ENCODE measurements around the gene LSMEM2. TPM values are rescaled to one million over a fixed set of nuclear protein-coding genes. Genes with fewer than 3 reads are reported as not detected.

The LSMEM2 gene
- polyA plus RNA-seq, 1 donor (not counting 4 experiments of a cell fraction or from before 2014, with no cell fraction given) = not detected

DNA sequence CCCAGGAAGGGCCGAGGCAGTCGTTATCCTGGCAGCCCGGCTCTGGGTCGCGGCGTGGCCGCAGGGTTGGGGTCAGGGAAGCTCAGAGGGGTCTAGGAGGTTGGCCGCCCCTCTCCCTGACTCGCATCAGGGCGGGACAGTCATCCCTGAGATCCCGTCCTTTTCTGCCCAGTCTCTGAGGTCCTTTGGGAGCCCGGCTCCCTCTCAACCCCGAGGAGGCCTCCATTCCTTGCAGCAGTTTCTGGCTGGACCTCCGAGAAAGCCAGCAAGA, 43.2 kb downstream of the LSMEM2 start:
- no peak for DNase-seq (ENCODE audit: low read depth, low spot score)

DNA sequence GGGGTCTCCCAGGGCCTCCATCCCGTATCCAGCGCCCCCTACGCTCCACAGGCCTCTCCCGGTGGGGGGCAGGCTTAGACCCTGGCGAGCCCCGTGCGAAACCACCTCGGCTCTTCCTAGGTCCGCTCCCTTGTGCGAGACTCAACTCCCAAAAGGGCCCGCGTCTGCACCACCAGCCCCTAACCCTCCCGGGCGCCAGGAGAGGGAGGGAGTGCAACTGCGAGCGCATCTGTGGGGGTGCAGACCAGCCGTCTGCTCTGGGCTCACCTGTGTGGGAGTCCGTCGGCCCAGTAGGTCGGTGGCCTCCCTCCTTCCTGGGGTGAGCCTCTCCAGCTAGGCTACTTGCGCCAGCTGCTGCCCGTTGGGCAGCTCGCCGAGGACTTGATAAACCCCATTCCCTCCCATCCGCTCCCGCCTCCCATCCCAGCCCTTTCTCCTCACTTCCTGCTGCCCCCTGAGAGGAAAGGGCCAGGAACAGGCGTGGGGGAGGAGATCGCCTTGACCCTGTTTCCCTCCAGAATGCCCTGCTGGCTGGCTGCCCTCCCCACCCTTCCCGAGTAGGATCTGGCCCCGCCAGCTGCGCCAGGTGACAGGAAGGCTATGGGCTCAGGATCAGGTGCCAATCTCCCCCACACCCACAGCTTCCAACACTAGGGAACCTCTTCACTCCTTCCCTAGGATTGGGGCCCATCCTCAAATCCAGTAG, 43.7 kb downstream of the LSMEM2 start, which contains the start of gene HYAL2:
Gene HYAL2 (minus strand): TSS at position 360 of the 706 bp plus-strand sequence. CDS start 2,256 bp downstream, outside the sequence.
- DNase-seq (ENCODE audit: low read depth, low spot score) = no peak
- dilution Hi-C loops (cut with MboI; ENCODE audit: extremely low pct_ligation_motif_present, low sequenced_read_pairs) = no loop called here
- Histone ChIP-seq H4K20me1 (ENCODE audit: control insufficient read depth, extremely low read depth, insufficient read depth, low read length) (no peaks in the 10 kb centered on the region), H3K9ac (ENCODE audit: control insufficient read depth, extremely low read depth, insufficient read depth, low read length) (peak within 1 kb of the TSS; percentile 98), H3K27ac (ENCODE audit: control insufficient read depth, insufficient read depth, low read length) (peak within 1 kb of the TSS; percentile 99), H2AFZ (ENCODE audit: control insufficient read depth, low read length) (peak within 1 kb of the TSS; percentile 96), H3K9me1 (ENCODE audit: control insufficient read depth, extremely low read depth, insufficient read depth, low read length) (peaks cover 3% of the 10 kb centered on the region), H3K4me1 (ENCODE audit: control insufficient read depth, extremely low read depth, insufficient read depth, low read length) (peaks cover 38% of the 10 kb centered on the region), H3K4me3 (ENCODE audit: control insufficient read depth in 2 of 3, extremely low read depth in 1 of 3, insufficient read depth in 2 of 3, low read depth in 1 of 3, low read length in 3 of 3) (peak within 1 kb of the TSS; percentile 52 to 89 (median 84)), H3K27me3 (ENCODE audit: control insufficient read depth, extremely low read depth, insufficient read depth, low read length) (no peaks in the 10 kb centered on the region), H3K4me2 (ENCODE audit: control insufficient read depth, extremely low read depth, insufficient read depth, low read depth, low read length) (peak within 1 kb of the TSS; percentile 99), H3K79me2 (ENCODE audit: control insufficient read depth, insufficient read depth, low read length) (peaks cover 48% of the 10 kb centered on the region), H3K36me3 (ENCODE audit: control insufficient read depth in 2 of 2, extremely low read depth in 1 of 2, insufficient read depth in 2 of 2, low read length in 2 of 2) (peaks cover 22 to 31% of the 10 kb centered on the region in 2 experiments), H3K9me3 (ENCODE audit: control insufficient read depth, low read depth, low read length) (no peaks in the 10 kb centered on the region)
- no peak for FAIRE-seq
- TF ChIP-seq, protein P1, sequence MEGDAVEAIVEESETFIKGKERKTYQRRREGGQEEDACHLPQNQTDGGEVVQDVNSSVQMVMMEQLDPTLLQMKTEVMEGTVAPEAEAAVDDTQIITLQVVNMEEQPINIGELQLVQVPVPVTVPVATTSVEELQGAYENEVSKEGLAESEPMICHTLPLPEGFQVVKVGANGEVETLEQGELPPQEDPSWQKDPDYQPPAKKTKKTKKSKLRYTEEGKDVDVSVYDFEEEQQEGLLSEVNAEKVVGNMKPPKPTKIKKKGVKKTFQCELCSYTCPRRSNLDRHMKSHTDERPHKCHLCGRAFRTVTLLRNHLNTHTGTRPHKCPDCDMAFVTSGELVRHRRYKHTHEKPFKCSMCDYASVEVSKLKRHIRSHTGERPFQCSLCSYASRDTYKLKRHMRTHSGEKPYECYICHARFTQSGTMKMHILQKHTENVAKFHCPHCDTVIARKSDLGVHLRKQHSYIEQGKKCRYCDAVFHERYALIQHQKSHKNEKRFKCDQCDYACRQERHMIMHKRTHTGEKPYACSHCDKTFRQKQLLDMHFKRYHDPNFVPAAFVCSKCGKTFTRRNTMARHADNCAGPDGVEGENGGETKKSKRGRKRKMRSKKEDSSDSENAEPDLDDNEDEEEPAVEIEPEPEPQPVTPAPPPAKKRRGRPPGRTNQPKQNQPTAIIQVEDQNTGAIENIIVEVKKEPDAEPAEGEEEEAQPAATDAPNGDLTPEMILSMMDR (optimal IDR thresholded peaks at IDR 0.05 in 1 of 3, IDR thresholded peaks at IDR 0.05 in 1 of 3, conservative IDR thresholded peaks at IDR 0.05 in 1 of 3; ENCODE audit: extremely low read depth in 1 of 3, insufficient read depth in 2 of 3, low read length in 3 of 3) = no peak
- no peak for TF ChIP-seq EZH2 (IDR thresholded peaks at IDR 0.05; ENCODE audit: low read length)

More for the DNA sequence above, 43.2 kb downstream of the LSMEM2 start:
- Histone ChIP-seq H3K27ac (ENCODE audit: control insufficient read depth, insufficient read depth, low read length) (no peak overlapping the region), H3K4me3 (ENCODE audit: control insufficient read depth in 2 of 3, extremely low read depth in 1 of 3, insufficient read depth in 2 of 3, low read depth in 1 of 3, low read length in 3 of 3) (no peak overlapping the region), H3K9ac (ENCODE audit: control insufficient read depth, extremely low read depth, insufficient read depth, low read length) (no peak overlapping the region), H3K4me2 (ENCODE audit: control insufficient read depth, extremely low read depth, insufficient read depth, low read depth, low read length) (peak overlapping the region; percentile 99), H3K27me3 (ENCODE audit: control insufficient read depth, extremely low read depth, insufficient read depth, low read length) (no peaks in the 10 kb centered on the region), H2AFZ (ENCODE audit: control insufficient read depth, low read length) (no peak overlapping the region), H3K36me3 (ENCODE audit: control insufficient read depth in 2 of 2, extremely low read depth in 1 of 2, insufficient read depth in 2 of 2, low read length in 2 of 2) (peaks cover 22 to 36% of the 10 kb centered on the region in 2 experiments), H3K9me3 (ENCODE audit: control insufficient read depth, low read depth, low read length) (no peaks in the 10 kb centered on the region), H4K20me1 (ENCODE audit: control insufficient read depth, extremely low read depth, insufficient read depth, low read length) (no peaks in the 10 kb centered on the region), H3K9me1 (ENCODE audit: control insufficient read depth, extremely low read depth, insufficient read depth, low read length) (peaks cover 3% of the 10 kb centered on the region), H3K79me2 (ENCODE audit: control insufficient read depth, insufficient read depth, low read length) (peaks cover 43% of the 10 kb centered on the region), H3K4me1 (ENCODE audit: control insufficient read depth, extremely low read depth, insufficient read depth, low read length) (peaks cover 38% of the 10 kb centered on the region)
- TF ChIP-seq EZH2 (IDR thresholded peaks at IDR 0.05; ENCODE audit: low read length) = no peak
- TF ChIP-seq, protein P1 (optimal IDR thresholded peaks at IDR 0.05 in 1 of 3, IDR thresholded peaks at IDR 0.05 in 1 of 3, conservative IDR thresholded peaks at IDR 0.05 in 1 of 3; ENCODE audit: extremely low read depth in 1 of 3, insufficient read depth in 2 of 3, low read length in 3 of 3) = no peak
- no peak for FAIRE-seq
- dilution Hi-C loops (cut with MboI; ENCODE audit: extremely low pct_ligation_motif_present, low sequenced_read_pairs) = no loop called here

Data from keratinocyte (primary cell).